Measurements from ENCODE around the gene KCNK6.

- TF ChIP-seq, protein P1, sequence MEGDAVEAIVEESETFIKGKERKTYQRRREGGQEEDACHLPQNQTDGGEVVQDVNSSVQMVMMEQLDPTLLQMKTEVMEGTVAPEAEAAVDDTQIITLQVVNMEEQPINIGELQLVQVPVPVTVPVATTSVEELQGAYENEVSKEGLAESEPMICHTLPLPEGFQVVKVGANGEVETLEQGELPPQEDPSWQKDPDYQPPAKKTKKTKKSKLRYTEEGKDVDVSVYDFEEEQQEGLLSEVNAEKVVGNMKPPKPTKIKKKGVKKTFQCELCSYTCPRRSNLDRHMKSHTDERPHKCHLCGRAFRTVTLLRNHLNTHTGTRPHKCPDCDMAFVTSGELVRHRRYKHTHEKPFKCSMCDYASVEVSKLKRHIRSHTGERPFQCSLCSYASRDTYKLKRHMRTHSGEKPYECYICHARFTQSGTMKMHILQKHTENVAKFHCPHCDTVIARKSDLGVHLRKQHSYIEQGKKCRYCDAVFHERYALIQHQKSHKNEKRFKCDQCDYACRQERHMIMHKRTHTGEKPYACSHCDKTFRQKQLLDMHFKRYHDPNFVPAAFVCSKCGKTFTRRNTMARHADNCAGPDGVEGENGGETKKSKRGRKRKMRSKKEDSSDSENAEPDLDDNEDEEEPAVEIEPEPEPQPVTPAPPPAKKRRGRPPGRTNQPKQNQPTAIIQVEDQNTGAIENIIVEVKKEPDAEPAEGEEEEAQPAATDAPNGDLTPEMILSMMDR (IDR thresholded peaks at IDR 0.05; ENCODE audit: low read depth, low read length, missing input control), result no peak
- no peak for TF ChIP-seq RAD21 (IDR thresholded peaks at IDR 0.05)
These were observed 47.4 kb downstream of the KCNK6 start for GRCh38 chr19:38367041-38367440.
